Stimulated activated CD4-positive, alpha-beta T cell treated with anti-CD3 and anti-CD28 coated beads, Interleukin-1b, Interleukin-23, amount 100 ng/mL, for 48 hours (primary cell): ENCODE measurements around the gene FBXO7.

Experiments used
- DNase-seq: peaks from one replicate; pipeline ENCODE4 v3.0.0-alpha.2; 2020

FBXO7 gene

GRCh38 chr22:32490279-32490678 lies 15.7 kb downstream of the FBXO7 start:
- DNase-seq = no peak

GRCh38 chr22:32492111-32492510 lies 17.5 kb downstream of the FBXO7 start:
- no peak for DNase-seq

- DNase-seq = no peak
These were observed 18.9 kb downstream of the FBXO7 start for GRCh38 chr22:32493551-32493950.

- no peak for DNase-seq
These were observed 20.4 kb downstream of the FBXO7 start for GRCh38 chr22:32494971-32495370.

GRCh38 chr22:32499666-32500065 lies 25.1 kb downstream of the FBXO7 start:
- no peak for DNase-seq

GRCh38 chr22:32501836-32502752 lies 27.5 kb downstream of the FBXO7 start:
- no peak for DNase-seq

GRCh38 chr22:32509045-32509444 lies 34.4 kb downstream of the FBXO7 start:
- no peak for DNase-seq

GRCh38 chr22:32511274-32511673 lies 36.7 kb downstream of the FBXO7 start:
- DNase-seq = no peak

- no peak for DNase-seq
These were observed 37.2 kb downstream of the FBXO7 start for GRCh38 chr22:32511776-32512175.

- no peak for DNase-seq
These were observed 37.8 kb downstream of the FBXO7 start for GRCh38 chr22:32512267-32512982.

- no peak for DNase-seq
These were observed 40.5 kb downstream of the FBXO7 start for GRCh38 chr22:32515084-32515483.

GRCh38 chr22:32517488-32517887 lies 42.9 kb downstream of the FBXO7 start:
- no peak for DNase-seq

- DNase-seq = no peak
These were observed 43.3 kb downstream of the FBXO7 start for GRCh38 chr22:32517921-32518320.

- DNase-seq = no peak
These were observed 43.8 kb downstream of the FBXO7 start for GRCh38 chr22:32518381-32518780.

GRCh38 chr22:32518848-32519247 lies 44.2 kb downstream of the FBXO7 start:
- no peak for DNase-seq

- no peak for DNase-seq
These were observed 46.0 kb downstream of the FBXO7 start for GRCh38 chr22:32520612-32521011.

- no peak for DNase-seq
These were observed 47.6 kb downstream of the FBXO7 start for GRCh38 chr22:32522237-32522636.

GRCh38 chr22:32527756-32528155 lies 53.1 kb downstream of the FBXO7 start:
- no peak for DNase-seq

GRCh38 chr22:32528316-32528715 lies 53.7 kb downstream of the FBXO7 start:
- no peak for DNase-seq

- DNase-seq = peak; percentile 75
These were observed 54.7 kb downstream of the FBXO7 start for GRCh38 chr22:32528984-32529982.

- no peak for DNase-seq
These were observed 56.6 kb downstream of the FBXO7 start for GRCh38 chr22:32531228-32531627.

GRCh38 chr22:32531931-32532819 lies 57.6 kb downstream of the FBXO7 start:
- DNase-seq = no peak
